ENCODE data around the gene ARHGEF38. TPM values are rescaled to one million over a fixed set of nuclear protein-coding genes. Genes with fewer than 3 reads are reported as not detected.
A peak's percentile ranks its signal among the peaks of the same experiment; 100 is the strongest.

ARHGEF38 gene
- total RNA-seq, 1 experiment from 2014 or later: not detected

GRCh38 chr4:105632599-105632998, 80.2 kb downstream of the ARHGEF38 start:
- POLR2A ChIA-PET: interaction anchor here (0.7 to 1.5 kb wide), 7 partner anchors 12 to 462 kb away, joined by 3 to 5 read pairs (median 3); no protein-coding TSS in a partner anchor
- BruUV-seq (replicated peaks): no TSS peak
- Mint-ChIP-seq H3K9me3 (ENCODE audit: unreplicated experiment) (no peaks in the 10 kb centered on the region), H3K4me1 (ENCODE audit: insufficient read depth, unreplicated experiment) (peaks cover 10% of the 10 kb centered on the region), H3K36me3 (ENCODE audit: insufficient read depth, unreplicated experiment) (no peaks in the 10 kb centered on the region), H3K27ac (ENCODE audit: low read depth, unreplicated experiment) (no peak overlapping the region), H3K27me3 (ENCODE audit: insufficient read depth, unreplicated experiment) (no peaks in the 10 kb centered on the region), H3K4me3 (ENCODE audit: unreplicated experiment) (no peak overlapping the region)
- CTCF ChIA-PET: interaction anchor here (0.6 to 4.2 kb wide), 27 partner anchors 9 to 562 kb away, joined by 3 to 56 read pairs (median 4); partner anchors contain the start of genes ARHGEF38, GSTCD, INTS12 and PPA2
- no peak for TF ChIP-seq CTCF (IDR thresholded peaks at IDR 0.05; ENCODE audit: unreplicated experiment)
- no peak for DNase-seq (ENCODE audit: unreplicated experiment)
- intact Hi-C loops (cut with micrococcal nuclease): loop anchor here (1.0 kb wide), 1 partner anchor 112 kb away; no protein-coding TSS in a partner anchor

GRCh38 chr4:105633241-105633640, 80.8 kb downstream of the ARHGEF38 start:
- Mint-ChIP-seq H3K4me3 (ENCODE audit: unreplicated experiment) (no peak overlapping the region), H3K36me3 (ENCODE audit: insufficient read depth, unreplicated experiment) (no peaks in the 10 kb centered on the region), H3K27ac (ENCODE audit: low read depth, unreplicated experiment) (no peak overlapping the region), H3K4me1 (ENCODE audit: insufficient read depth, unreplicated experiment) (peaks cover 14% of the 10 kb centered on the region), H3K9me3 (ENCODE audit: unreplicated experiment) (no peaks in the 10 kb centered on the region), H3K27me3 (ENCODE audit: insufficient read depth, unreplicated experiment) (no peaks in the 10 kb centered on the region)
- no peak for TF ChIP-seq CTCF (IDR thresholded peaks at IDR 0.05; ENCODE audit: unreplicated experiment)
- BruUV-seq (replicated peaks): no TSS peak
- DNase-seq (ENCODE audit: unreplicated experiment): no peak
- POLR2A ChIA-PET: interaction anchor here (0.8 to 1.4 kb wide), 5 partner anchors 12 to 160 kb away, joined by 3 to 5 read pairs (median 3); no protein-coding TSS in a partner anchor
- intact Hi-C loops (cut with micrococcal nuclease): no loop called here
- CTCF ChIA-PET: interaction anchor here (0.6 to 4.2 kb wide), 20 partner anchors 10 to 161 kb away, joined by 3 to 56 read pairs (median 4); partner anchors contain the start of genes ARHGEF38 and PPA2

- intact Hi-C loops (cut with micrococcal nuclease): no loop called here
- Mint-ChIP-seq H3K27me3 (ENCODE audit: insufficient read depth, unreplicated experiment) (no peaks in the 10 kb centered on the region), H3K4me3 (ENCODE audit: unreplicated experiment) (no peak overlapping the region), H3K27ac (ENCODE audit: low read depth, unreplicated experiment) (no peak overlapping the region), H3K36me3 (ENCODE audit: insufficient read depth, unreplicated experiment) (no peaks in the 10 kb centered on the region), H3K4me1 (ENCODE audit: insufficient read depth, unreplicated experiment) (peaks cover 14% of the 10 kb centered on the region), H3K9me3 (ENCODE audit: unreplicated experiment) (no peaks in the 10 kb centered on the region)
- TF ChIP-seq CTCF (IDR thresholded peaks at IDR 0.05; ENCODE audit: unreplicated experiment): no peak
- DNase-seq (ENCODE audit: unreplicated experiment): no peak
- CTCF ChIA-PET: interaction anchor here (0.7 to 1.0 kb wide), 2 partner anchors 160 to 553 kb away, joined by 3 to 4 read pairs; partner anchors contain the start of gene PPA2
- BruUV-seq (replicated peaks): no TSS peak
- POLR2A ChIA-PET: interaction anchor here (1.0 kb wide), 1 partner anchor 117 kb away, joined by 3 read pairs; no protein-coding TSS in a partner anchor
These were observed 82.1 kb downstream of the ARHGEF38 start for GRCh38 chr4:105634402-105635080.

- ChIA-PET CTCF (interaction anchor here (2.2 kb wide), 1 partner anchor 117 kb away, joined by 9 read pairs; no protein-coding TSS in a partner anchor), POLR2A (no interaction called here)
- H3K27ac Mint-ChIP-seq (ENCODE audit: low read depth, unreplicated experiment): peak overlapping the region; percentile 2
- H3K36me3 Mint-ChIP-seq (ENCODE audit: insufficient read depth, unreplicated experiment): no peaks in the 10 kb centered on the region
- peaks cover 9% of the 10 kb centered on the region for H3K4me1 Mint-ChIP-seq (ENCODE audit: insufficient read depth, unreplicated experiment)
- DNase-seq (ENCODE audit: unreplicated experiment): peak; percentile 40
- intact Hi-C loops (cut with micrococcal nuclease): no loop called here
- H3K27me3 Mint-ChIP-seq (ENCODE audit: insufficient read depth, unreplicated experiment): no peaks in the 10 kb centered on the region
- H3K9me3 Mint-ChIP-seq (ENCODE audit: unreplicated experiment): no peaks in the 10 kb centered on the region
- no TSS peak for BruUV-seq (replicated peaks)
- TF ChIP-seq CTCF (IDR thresholded peaks at IDR 0.05; ENCODE audit: unreplicated experiment): no peak
- H3K4me3 Mint-ChIP-seq (ENCODE audit: unreplicated experiment): no peak overlapping the region
These were observed 85.2 kb downstream of the ARHGEF38 start for GRCh38 chr4:105637408-105638176.

Measured in MCF 10A (cell line).